Measurements from ENCODE around the gene GLYR1.

DNA sequence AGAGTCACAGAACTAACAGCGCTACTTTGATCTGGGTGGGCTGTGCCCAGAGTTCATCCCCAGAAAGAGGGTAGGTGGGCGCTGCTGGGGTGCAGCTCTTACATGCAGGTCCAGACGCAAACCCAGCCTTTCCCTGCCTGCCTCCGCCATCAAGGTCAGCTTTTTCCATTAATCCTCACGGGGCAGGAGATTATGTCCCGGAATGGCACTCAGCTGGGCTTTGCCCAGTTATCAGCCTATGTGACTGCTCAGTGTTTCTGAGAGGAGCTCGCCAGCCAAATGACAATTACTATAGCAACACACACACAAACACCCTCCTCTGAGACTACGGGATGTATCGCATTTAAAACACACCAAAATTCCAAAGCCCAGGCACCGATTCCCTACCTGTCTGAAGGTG is 20.1 kb downstream of the GLYR1 start:
- no peak for TF ChIP-seq TCF7L2 (IDR thresholded peaks at IDR 0.05; ENCODE audit: borderline replicate concordance, low read depth, low read length)
- TF ChIP-seq ZNF184 (tag by site-specific recombination; IDR thresholded peaks at IDR 0.05), result no peak
- TF ChIP-seq, protein P1, sequence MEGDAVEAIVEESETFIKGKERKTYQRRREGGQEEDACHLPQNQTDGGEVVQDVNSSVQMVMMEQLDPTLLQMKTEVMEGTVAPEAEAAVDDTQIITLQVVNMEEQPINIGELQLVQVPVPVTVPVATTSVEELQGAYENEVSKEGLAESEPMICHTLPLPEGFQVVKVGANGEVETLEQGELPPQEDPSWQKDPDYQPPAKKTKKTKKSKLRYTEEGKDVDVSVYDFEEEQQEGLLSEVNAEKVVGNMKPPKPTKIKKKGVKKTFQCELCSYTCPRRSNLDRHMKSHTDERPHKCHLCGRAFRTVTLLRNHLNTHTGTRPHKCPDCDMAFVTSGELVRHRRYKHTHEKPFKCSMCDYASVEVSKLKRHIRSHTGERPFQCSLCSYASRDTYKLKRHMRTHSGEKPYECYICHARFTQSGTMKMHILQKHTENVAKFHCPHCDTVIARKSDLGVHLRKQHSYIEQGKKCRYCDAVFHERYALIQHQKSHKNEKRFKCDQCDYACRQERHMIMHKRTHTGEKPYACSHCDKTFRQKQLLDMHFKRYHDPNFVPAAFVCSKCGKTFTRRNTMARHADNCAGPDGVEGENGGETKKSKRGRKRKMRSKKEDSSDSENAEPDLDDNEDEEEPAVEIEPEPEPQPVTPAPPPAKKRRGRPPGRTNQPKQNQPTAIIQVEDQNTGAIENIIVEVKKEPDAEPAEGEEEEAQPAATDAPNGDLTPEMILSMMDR (tag by site-specific recombination; IDR thresholded peaks at IDR 0.05), result no peak
- TF ChIP-seq, protein P2, sequence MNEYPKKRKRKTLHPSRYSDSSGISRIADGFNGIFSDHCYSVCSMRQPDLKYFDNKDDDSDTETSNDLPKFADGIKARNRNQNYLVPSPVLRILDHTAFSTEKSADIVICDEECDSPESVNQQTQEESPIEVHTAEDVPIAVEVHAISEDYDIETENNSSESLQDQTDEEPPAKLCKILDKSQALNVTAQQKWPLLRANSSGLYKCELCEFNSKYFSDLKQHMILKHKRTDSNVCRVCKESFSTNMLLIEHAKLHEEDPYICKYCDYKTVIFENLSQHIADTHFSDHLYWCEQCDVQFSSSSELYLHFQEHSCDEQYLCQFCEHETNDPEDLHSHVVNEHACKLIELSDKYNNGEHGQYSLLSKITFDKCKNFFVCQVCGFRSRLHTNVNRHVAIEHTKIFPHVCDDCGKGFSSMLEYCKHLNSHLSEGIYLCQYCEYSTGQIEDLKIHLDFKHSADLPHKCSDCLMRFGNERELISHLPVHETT (tag by site-specific recombination; IDR thresholded peaks at IDR 0.05), result no peak
- no peak for TF ChIP-seq ZFP41 (tag by site-specific recombination; IDR thresholded peaks at IDR 0.05; ENCODE audit: borderline replicate concordance)
